ENCODE measurements around the gene LARGE1.
A peak's percentile ranks its signal among the peaks of the same experiment; 100 is the strongest.

Gene LARGE1

GRCh38 chr22:33940741-33941140 is 20.5 kb upstream of the LARGE1 start:
- no peak for TF ChIP-seq CTCF (IDR thresholded peaks at IDR 0.05; ENCODE audit: low read depth, low read length)
- no peak for DNase-seq (ENCODE audit: low read depth, low spot score)
- in situ Hi-C loops (cut with HindIII; ENCODE audit: low sequenced_read_pairs): no loop called here
- H3K4me3 ChIP-seq (ENCODE audit: low read depth, low read length): no peak overlapping the region

- TF ChIP-seq CTCF (IDR thresholded peaks at IDR 0.05; ENCODE audit: low read depth, low read length): no peak
- no peak overlapping the region for H3K4me3 ChIP-seq (ENCODE audit: low read depth, low read length)
- DNase-seq (ENCODE audit: low read depth, low spot score): no peak
- in situ Hi-C loops (cut with HindIII; ENCODE audit: low sequenced_read_pairs): no loop called here
Measured at GRCh38 chr22:33932997-33933396, 12.7 kb upstream of the LARGE1 start.

GRCh38 chr22:33931406-33931805 is 11.1 kb upstream of the LARGE1 start:
- no peak for TF ChIP-seq CTCF (IDR thresholded peaks at IDR 0.05; ENCODE audit: low read depth, low read length)
- no peak overlapping the region for H3K4me3 ChIP-seq (ENCODE audit: low read depth, low read length)
- DNase-seq (ENCODE audit: low read depth, low spot score): no peak
- in situ Hi-C loops (cut with HindIII; ENCODE audit: low sequenced_read_pairs): no loop called here

- H3K4me3 ChIP-seq (ENCODE audit: low read depth, low read length): no peak overlapping the region
- no peak for DNase-seq (ENCODE audit: low read depth, low spot score)
- in situ Hi-C loops (cut with HindIII; ENCODE audit: low sequenced_read_pairs): no loop called here
- no peak for TF ChIP-seq CTCF (IDR thresholded peaks at IDR 0.05; ENCODE audit: low read depth, low read length)
Measured at GRCh38 chr22:33927752-33928151, 7.5 kb upstream of the LARGE1 start.

- in situ Hi-C loops (cut with HindIII; ENCODE audit: low sequenced_read_pairs): no loop called here
- DNase-seq (ENCODE audit: low read depth, low spot score): no peak
- TF ChIP-seq CTCF (IDR thresholded peaks at IDR 0.05; ENCODE audit: low read depth, low read length): no peak
- no peak overlapping the region for H3K4me3 ChIP-seq (ENCODE audit: low read depth, low read length)
Measured at GRCh38 chr22:33925194-33925593, 4.9 kb upstream of the LARGE1 start.

GRCh38 chr22:33923660-33924246 is 3.5 kb upstream of the LARGE1 start:
- H3K4me3 ChIP-seq (ENCODE audit: low read depth, low read length): no peak overlapping the region
- peak; percentile 83 for TF ChIP-seq CTCF (IDR thresholded peaks at IDR 0.05; ENCODE audit: low read depth, low read length)
- in situ Hi-C loops (cut with HindIII; ENCODE audit: low sequenced_read_pairs): no loop called here
- DNase-seq (ENCODE audit: low read depth, low spot score): peak; percentile 61

GRCh38 chr22:33923033-33923432 is 2.8 kb upstream of the LARGE1 start:
- TF ChIP-seq CTCF (IDR thresholded peaks at IDR 0.05; ENCODE audit: low read depth, low read length): no peak
- no peak overlapping the region for H3K4me3 ChIP-seq (ENCODE audit: low read depth, low read length)
- in situ Hi-C loops (cut with HindIII; ENCODE audit: low sequenced_read_pairs): no loop called here
- DNase-seq (ENCODE audit: low read depth, low spot score): no peak

All from astrocyte of the spinal cord (primary cell).